AG09309 (cell line): ENCODE measurements around the gene IL4I1.

Source experiments
- DNase-seq: peaks from one replicate; pipeline ENCODE4 v3.0.0-alpha.2; 2010; ENCODE audit warnings: low read depth
- H3K4me3 ChIP-seq: 2 replicates; pipeline ENCODE4 v1.5.1; 2011; ENCODE audit warnings: mild to moderate bottlenecking, low read depth, low read length, moderate library complexity; ENCODE audit not compliant: control insufficient read depth
- TF ChIP-seq, protein P1 (sequence below): IDR thresholded peaks from 2 replicates; pipeline ENCODE4 v1.5.1; 2011; ENCODE audit warnings: mild to moderate bottlenecking, low read depth, low read length, inconsistent platforms; ENCODE audit not compliant: insufficient read depth, control insufficient read depth; ENCODE audit errors: missing control alignments

IL4I1 gene

DNA sequence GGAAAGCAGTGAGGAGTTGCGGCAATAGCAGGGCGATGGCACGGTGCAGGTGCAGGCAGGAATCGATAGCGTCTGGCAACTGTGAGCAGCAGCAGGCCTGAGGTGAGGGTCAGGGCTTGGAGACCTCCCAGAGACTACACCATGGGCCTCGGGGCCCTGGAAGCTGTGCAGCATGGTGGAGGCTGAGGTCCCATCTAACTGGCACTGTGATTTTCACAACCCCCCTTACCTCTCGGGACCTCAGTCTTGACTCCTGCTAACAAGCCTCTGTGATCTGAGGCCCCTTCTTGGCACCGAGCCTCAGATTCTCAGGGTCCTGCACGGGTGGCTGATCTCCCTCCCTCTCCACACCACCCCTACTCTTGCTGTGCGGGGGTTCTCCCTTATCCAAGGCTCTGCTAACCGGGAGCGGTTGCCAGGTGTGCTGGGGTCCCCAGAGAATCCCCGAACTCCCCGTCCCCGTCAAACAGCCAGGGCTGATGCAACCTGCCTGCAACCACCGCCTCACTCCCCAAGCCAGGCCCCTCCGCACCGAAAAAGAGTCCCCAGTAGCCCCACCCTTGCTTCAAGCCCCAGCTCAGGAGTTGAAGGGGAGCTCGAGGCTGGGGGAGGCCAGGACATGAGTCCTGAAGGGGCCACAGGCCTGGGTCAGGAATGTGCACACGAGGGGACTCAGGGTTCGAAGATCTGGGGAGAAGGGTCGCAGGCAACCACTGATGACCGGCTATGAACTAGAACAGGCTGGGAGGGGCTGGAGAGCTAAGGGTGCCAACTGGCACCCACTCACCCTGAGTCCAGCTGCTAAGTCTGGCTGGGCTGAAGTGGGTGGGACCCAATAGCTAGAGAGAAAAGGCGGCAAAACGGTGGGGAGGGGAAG, 27.6 kb upstream of the IL4I1 start:
- no peak for DNase-seq
- TF ChIP-seq, protein P1, sequence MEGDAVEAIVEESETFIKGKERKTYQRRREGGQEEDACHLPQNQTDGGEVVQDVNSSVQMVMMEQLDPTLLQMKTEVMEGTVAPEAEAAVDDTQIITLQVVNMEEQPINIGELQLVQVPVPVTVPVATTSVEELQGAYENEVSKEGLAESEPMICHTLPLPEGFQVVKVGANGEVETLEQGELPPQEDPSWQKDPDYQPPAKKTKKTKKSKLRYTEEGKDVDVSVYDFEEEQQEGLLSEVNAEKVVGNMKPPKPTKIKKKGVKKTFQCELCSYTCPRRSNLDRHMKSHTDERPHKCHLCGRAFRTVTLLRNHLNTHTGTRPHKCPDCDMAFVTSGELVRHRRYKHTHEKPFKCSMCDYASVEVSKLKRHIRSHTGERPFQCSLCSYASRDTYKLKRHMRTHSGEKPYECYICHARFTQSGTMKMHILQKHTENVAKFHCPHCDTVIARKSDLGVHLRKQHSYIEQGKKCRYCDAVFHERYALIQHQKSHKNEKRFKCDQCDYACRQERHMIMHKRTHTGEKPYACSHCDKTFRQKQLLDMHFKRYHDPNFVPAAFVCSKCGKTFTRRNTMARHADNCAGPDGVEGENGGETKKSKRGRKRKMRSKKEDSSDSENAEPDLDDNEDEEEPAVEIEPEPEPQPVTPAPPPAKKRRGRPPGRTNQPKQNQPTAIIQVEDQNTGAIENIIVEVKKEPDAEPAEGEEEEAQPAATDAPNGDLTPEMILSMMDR, result no peak
- H3K4me3 ChIP-seq, result no peak overlapping the region

DNA sequence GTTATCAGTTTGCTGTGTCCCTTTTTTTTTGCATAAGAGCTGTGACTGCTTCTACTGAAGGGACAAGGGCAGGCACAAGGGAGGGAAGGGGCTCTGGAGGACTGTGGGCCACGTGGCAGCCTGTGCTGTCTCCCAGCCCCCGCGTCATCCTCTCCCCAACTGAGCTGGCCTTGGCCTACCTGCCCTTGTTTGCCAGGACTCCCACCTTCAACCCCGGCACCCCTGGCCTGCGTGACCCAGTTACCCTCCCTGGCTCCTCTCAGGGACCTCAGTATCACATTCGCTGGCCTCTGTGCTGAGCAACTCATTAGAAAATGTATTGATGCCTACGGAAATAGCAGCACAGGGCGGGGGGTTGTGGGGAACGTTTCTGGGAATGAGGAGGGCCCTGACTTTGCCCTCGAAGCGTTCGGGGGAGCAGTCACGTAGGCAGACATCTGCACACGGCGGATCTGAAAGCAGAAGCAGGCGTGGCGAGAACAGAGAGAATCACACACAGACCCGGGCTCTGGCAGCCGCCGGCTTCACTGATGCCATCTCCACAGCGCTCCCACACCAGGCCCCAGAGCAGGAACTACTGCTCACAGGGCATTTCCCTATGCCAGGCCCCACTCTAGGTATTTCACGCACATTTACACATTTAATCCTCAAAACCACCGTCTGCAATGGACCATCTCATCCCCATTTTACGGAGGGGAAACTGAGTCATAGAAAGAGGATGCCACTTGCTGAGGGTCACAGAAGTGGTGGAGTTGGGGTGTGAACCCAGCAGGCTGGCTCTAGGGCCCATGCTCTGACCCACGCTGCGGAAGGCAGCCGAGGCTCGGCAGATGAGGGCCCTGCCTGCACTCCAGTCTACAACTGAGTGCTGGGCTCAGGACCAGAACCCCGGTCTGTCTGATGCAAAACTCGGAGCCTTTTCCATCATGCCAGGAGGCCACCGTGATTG, 26.6 kb upstream of the IL4I1 start:
- no peak for DNase-seq
- no peak overlapping the region for H3K4me3 ChIP-seq
- TF ChIP-seq, protein P1, result no peak

DNA sequence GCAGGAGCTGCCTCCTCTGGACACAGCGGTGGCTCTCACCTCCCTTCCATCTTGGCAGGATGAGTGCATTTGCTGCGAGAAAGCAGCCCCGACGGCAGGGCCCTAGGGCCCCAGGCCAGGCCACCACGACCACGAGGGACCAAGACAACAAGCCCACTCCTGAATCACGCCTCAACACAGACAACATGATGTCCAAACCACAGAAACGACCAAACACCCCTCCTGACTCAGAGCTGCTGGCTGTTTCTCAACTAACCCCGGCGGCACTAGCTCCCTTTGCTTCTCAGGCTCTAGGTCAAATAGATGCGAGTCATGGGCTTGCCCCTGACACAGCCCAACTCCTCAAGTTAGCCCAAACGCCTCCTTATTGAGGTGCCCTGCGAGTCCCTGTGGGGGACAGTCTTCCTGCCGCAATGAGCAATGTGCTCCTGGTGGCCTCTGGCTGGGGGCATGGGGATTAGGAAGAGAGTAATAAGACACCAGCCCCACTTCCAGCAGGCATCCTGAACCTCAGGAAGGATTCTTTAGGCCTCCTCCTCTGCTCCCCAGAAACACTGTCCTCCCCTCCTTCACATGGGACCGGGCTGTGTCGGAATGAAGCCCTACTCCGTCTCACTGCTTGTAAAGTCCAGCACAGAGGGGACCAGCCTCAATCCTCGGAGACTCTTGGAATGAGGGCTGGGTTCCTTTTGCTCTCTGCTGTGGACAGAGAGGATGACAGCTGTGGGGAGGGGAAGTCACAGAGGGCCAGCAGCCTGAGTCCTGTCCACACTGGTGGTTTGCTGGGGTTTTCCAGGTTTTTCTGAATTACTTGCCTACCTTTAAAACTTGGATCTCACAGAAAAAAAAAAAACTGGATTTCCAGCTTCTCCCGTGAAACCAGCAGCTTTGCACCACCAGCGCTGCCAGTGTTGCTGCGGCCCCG, 25.4 kb upstream of the IL4I1 start:
- no peak for DNase-seq
- TF ChIP-seq, protein P1, result no peak
- no peak overlapping the region for H3K4me3 ChIP-seq

DNA sequence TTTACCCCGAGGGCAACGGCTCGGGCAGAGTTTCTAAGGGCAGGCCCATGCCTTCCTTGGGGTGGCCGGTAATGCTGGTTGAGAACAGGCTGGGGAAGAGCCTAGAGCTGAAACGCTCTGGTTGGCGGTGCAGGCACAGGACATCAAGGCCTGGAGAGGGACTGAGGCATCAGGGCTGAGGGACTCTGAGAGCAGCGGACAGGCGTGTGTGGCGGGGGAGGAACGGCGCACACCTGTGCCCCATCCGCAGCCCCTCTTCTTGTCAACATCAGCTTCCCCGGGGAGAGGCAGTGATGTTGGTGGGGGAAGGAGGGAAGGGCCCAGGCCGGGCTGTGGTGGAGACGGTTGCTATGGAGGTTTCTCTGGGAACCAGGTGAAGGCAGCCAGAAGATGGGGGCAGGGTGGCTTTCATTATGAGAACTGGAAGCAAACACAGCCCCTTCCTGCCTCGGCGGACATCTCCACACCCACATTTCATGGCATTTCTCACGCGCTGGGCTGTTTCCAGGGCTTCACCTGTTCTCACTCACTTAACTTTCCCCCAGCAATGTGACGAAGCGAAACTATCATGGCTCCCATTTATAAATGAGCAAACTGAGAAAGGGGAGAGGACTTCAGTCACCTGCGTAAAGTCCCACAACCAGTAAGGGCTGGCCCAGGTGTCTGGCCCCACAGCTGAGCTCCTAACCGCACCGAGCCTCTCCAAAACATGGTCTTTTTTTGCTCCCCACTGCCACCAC, 24.1 kb upstream of the IL4I1 start:
- H3K4me3 ChIP-seq, result no peak overlapping the region
- TF ChIP-seq, protein P1, result no peak
- no peak for DNase-seq

DNA sequence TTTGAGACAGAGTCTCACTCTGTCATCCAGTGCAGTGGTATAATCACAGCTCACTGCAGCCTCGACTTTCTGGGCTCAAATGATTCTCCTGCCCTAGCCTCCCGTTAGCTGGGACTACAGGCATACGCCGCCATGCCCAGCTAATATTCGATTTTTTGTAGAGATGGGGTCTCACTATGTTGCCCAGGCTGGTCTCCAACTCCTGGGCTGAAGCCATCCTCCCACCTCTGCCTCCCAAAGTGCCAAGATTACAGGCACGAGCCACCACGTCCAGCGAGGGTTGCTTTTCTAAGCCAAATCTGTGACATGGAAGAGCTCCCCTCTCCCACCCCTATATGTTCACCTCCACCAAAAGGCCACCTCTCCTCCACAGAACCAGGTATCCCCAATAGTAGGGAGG, 21.4 kb upstream of the IL4I1 start:
- no peak overlapping the region for H3K4me3 ChIP-seq
- TF ChIP-seq, protein P1, result no peak
- DNase-seq, result no peak
